ENCODE results near the gene OPN5. TPM values are rescaled to one million over a fixed set of nuclear protein-coding genes. Genes with fewer than 3 reads are reported as not detected.

The OPN5 gene
- total RNA-seq, 1 donor from 2014 or later = not detected

DNA sequence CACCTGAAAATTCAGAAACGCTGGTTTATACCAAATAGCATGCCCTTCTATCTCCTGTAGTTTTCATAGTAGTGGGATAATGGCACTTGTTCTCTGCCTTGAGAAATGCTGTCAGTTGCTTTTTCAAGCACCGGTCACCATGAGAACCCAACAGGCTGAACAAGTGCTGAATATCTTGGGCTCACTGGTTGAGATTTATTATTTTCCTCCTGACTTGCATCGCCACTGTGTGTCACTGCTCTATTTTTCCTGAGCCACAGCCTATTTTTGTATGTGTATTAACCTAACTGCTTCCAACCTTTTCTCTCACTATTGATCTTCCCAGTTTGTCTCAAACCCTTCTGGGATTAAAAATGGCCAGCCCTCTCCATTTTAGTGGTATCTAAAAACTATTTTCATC lies 71.9 kb downstream of the OPN5 start:
- intact Hi-C loops (cut with micrococcal nuclease) = no loop called here
- Mint-ChIP-seq H3K27ac (no peak overlapping the region), H3K4me3 (no peak overlapping the region), H3K36me3 (ENCODE audit: low read depth) (no peaks in the 10 kb centered on the region), H3K4me1 (no peaks in the 10 kb centered on the region), H3K27me3 (no peaks in the 10 kb centered on the region), H3K9me3 (no peaks in the 10 kb centered on the region)
- no peak for DNase-seq

DNA sequence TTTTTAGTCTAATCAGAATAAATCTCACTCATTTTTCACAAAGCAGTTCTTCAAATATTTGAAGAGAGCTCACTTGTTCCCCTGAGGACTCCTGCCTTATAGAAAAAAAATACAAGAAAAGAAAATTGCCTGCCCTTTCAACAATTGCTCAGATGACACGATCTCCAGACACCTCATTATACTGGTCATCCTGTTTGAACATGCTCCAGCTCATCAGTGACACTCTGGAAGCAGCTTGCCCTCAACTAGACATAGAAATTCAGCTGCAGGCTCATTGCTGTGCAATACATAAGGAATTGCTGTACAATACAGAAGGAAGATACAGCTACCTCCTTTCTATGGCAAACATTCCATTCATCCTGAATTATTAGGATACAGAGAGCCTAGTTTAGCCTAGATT lies 73.1 kb downstream of the OPN5 start:
- intact Hi-C loops (cut with micrococcal nuclease) = no loop called here
- Mint-ChIP-seq H3K4me3 (no peak overlapping the region), H3K36me3 (ENCODE audit: low read depth) (no peaks in the 10 kb centered on the region), H3K4me1 (no peaks in the 10 kb centered on the region), H3K27me3 (peaks cover 2% of the 10 kb centered on the region), H3K27ac (no peak overlapping the region), H3K9me3 (no peaks in the 10 kb centered on the region)
- no peak for DNase-seq

DNA sequence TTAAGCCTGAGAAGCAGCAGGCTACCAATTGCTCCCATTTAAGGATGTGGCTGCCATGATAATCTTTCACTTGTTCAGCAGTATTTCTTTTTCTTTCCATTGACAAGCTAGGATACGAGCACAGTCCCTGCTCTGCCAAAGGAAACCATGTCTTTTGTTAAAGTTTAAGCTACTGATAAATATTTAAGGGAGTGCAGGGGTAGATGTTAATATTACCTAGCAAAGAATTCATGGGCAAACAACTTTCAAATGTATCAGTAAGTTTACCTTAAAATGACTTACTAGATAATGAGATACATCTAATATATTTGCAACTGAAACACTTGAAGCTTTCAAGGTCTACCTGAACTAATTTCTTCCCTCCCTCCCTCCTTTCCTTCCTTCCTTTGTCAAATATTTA lies 77.3 kb downstream of the OPN5 start:
- no peaks in the 10 kb centered on the region for H3K36me3 Mint-ChIP-seq (ENCODE audit: low read depth)
- intact Hi-C loops (cut with micrococcal nuclease) = no loop called here
- H3K9me3 Mint-ChIP-seq = no peaks in the 10 kb centered on the region
- H3K4me1 Mint-ChIP-seq = no peaks in the 10 kb centered on the region
- H3K27ac Mint-ChIP-seq = no peak overlapping the region
- H3K4me3 Mint-ChIP-seq = no peak overlapping the region
- no peak for DNase-seq
- peaks cover 2% of the 10 kb centered on the region for H3K27me3 Mint-ChIP-seq

DNA sequence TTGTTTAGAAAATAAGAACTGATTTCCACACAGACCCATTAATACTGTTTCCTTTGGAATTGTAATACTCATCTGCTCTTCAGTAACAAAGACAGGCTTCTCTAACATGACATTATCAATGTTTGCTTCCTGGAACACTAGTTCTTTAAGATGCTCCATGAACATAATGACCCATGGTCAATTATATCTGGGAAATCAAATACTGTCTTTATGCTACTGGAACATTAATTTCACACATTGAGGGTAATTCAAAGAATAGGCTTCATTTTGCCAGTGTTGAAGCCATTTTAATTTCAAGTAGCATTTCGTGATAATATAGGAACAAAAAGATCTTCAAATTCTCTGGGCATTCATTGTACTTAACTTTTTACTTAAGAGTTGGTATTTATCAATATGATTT lies 80.9 kb downstream of the OPN5 start:
- no peak for DNase-seq
- no peaks in the 10 kb centered on the region for H3K9me3 Mint-ChIP-seq
- H3K27me3 Mint-ChIP-seq = peaks cover 2% of the 10 kb centered on the region
- no peak overlapping the region for H3K4me3 Mint-ChIP-seq
- H3K27ac Mint-ChIP-seq = no peak overlapping the region
- H3K36me3 Mint-ChIP-seq (ENCODE audit: low read depth) = no peaks in the 10 kb centered on the region
- intact Hi-C loops (cut with micrococcal nuclease) = no loop called here
- no peaks in the 10 kb centered on the region for H3K4me1 Mint-ChIP-seq

DNA sequence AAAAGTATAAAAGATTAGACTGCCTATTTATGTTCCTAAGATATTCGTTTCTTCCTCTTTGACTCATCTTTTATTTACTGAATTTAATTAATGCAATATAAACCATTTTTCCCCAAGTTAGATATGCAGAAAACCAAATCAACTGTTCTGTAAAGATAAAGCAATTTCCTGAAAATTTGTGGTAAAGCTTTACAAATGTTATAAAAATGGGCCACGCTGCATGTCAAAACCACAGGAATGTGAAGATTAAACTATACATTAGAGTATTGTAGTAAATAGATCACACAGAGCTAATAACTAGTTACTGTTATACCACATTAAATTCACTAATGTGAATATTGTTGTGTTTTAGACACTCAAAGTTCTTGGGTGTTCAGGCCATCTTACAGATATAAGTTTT lies 83.4 kb downstream of the OPN5 start:
- no peak overlapping the region for H3K4me3 Mint-ChIP-seq
- H3K36me3 Mint-ChIP-seq (ENCODE audit: low read depth) = no peaks in the 10 kb centered on the region
- no peak for DNase-seq
- no peak overlapping the region for H3K27ac Mint-ChIP-seq
- H3K27me3 Mint-ChIP-seq = no peaks in the 10 kb centered on the region
- intact Hi-C loops (cut with micrococcal nuclease) = no loop called here
- H3K4me1 Mint-ChIP-seq = no peaks in the 10 kb centered on the region
- H3K9me3 Mint-ChIP-seq = no peaks in the 10 kb centered on the region

DNA sequence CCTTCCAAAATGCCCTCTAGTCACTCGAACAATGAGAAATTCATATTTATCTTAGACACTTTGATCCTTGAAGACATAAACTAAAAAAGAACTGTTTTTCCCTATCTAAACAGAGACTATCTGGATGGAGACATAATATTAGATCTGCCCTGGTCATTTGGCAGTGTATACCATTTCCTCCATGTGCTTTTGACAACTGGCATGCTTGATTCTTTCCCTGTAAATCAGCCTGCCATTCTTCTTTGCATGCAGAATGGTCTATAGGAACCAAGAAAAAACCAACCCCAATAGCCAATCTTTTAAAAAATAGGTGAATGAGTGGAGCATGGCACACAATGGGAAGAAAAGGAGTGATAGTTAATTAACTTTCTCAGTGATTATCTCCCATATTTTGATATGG lies 93.8 kb downstream of the OPN5 start:
- intact Hi-C loops (cut with micrococcal nuclease) = no loop called here
- DNase-seq = no peak
- Mint-ChIP-seq H3K36me3 (ENCODE audit: low read depth) (no peaks in the 10 kb centered on the region), H3K4me3 (no peak overlapping the region), H3K27me3 (peaks cover 2% of the 10 kb centered on the region), H3K9me3 (no peaks in the 10 kb centered on the region), H3K4me1 (no peaks in the 10 kb centered on the region), H3K27ac (no peak overlapping the region)

Other genes starting within 250 kb of the OPN5 start
- not detected in 2 replicates for gene ADGRF4, start 83.5 kb upstream of the OPN5 start, total RNA-seq

Measured in activated CD4-positive, alpha-beta T cell treated with anti-CD3 and anti-CD28 coated beads, Interleukin-2, amount 10 ng/mL, durations not matched to agents 24 days and 14 days (primary cell).